Activated naive CD4-positive, alpha-beta T cell treated with anti-CD3 and anti-CD28 coated beads, Interleukin-2, amount 50 U/mL, for 72 hours (primary cell): ENCODE measurements around the gene PCBD1. TPM values are rescaled to one million over a fixed set of nuclear protein-coding genes. Genes with fewer than 3 reads are reported as not detected.

ENCODE experiments used
- ATAC-seq, 2 donors: fragments of 150-1000 bp; cut with Tn5 transposase; 2 replicates each; pipeline ENCODE4 v1.10.0; 2021; ENCODE audit warnings: mild to moderate bottlenecking in 2 of 2, moderate library complexity in 2 of 2
- DNase-seq, 2 donors: peaks; one replicate each; pipeline ENCODE4 v3.0.0; 2021 to 2022; ENCODE audit warnings: low spot score in 2 of 2
- H3K27ac Mint-ChIP-seq, 2 donors: one replicate each; pipeline ENCODE4 v1.8.0; 2022; ENCODE audit warnings: mild to moderate bottlenecking in 2 of 2, mixed read lengths in 2 of 2
- H3K36me3 Mint-ChIP-seq, 2 donors: one replicate each; pipeline ENCODE4 v1.8.0; 2022; ENCODE audit warnings: mixed read lengths in 2 of 2
- H3K9me3 Mint-ChIP-seq, 2 donors: one replicate each; pipeline ENCODE4 v1.8.0; 2022; ENCODE audit warnings: mixed read lengths in 2 of 2
- total RNA-seq, 2 donors: library from RNA; stranded (reverse); gene quantifications; one replicate each; pipeline ENCODE4 v1.2.3, GENCODE V29; 2022

The PCBD1 gene
- total RNA-seq, 2 donors from 2014 or later, result 22.3 to 52.5 TPM

DNA sequence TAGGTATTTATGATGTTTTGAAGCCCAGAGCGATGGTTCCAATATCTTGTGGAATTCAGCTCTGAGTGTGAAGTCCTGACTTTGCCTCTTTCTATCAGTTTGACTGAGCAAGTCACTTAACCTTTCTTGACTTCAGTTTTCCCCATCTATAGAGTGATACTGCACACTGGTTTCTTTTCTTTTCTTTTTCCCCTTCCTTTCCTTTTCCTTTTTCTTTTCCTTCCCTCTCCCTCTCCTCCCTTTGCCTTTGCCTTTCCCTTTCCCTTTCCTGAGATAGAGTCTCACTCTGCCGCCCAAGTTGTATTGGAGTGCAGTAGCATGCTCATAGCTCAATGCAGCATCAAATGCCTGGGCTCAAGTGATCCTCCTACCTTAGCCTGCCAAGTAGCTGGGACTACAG lies 52.0 kb downstream of the PCBD1 start:
- ATAC-seq (peak; percentile 28 to 39), DNase-seq (no peak)
- Mint-ChIP-seq H3K27ac (peak overlapping the region in 1 of 2 donors; percentile 45), H3K9me3 (no peaks in the 10 kb centered on the region), H3K36me3 (peaks cover 35 to 46% of the 10 kb centered on the region in 2 donors)

- no peak for ATAC-seq
- Mint-ChIP-seq H3K36me3 (peaks cover 41 to 49% of the 10 kb centered on the region in 2 donors), H3K9me3 (no peaks in the 10 kb centered on the region), H3K27ac (peak overlapping the region in 1 of 2 donors; percentile 75)
- DNase-seq, result no peak
These were observed 53.8 kb downstream of the PCBD1 start for GRCh38 chr10:70834441-70835151.

DNA sequence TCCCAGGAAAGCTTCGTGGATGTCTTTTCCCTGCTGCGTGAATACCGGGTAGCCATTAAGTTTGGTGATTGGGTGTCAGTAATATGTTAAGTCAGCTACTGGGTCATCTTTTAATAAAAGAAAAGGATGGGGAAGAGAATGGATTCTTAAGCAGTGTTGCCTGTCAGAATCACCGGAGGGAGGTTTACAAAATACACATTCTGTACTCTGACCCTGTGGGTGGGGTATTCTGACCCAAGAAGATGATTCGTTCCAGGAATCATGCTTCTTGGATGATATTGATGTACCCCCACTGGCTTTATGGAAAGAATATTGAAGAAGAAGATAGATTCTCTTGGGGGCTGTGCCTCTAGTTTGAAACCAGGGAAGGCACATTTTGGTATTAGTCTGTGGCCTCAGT lies 54.3 kb downstream of the PCBD1 start:
- peak overlapping the region in 1 of 2 donors; percentile 75 for H3K27ac Mint-ChIP-seq
- H3K9me3 Mint-ChIP-seq, result no peaks in the 10 kb centered on the region
- H3K36me3 Mint-ChIP-seq, result peaks cover 41 to 49% of the 10 kb centered on the region in 2 donors
- DNase-seq, result no peak
- ATAC-seq, result no peak

- DNase-seq (no peak), ATAC-seq (no peak)
- Mint-ChIP-seq H3K27ac (peak overlapping the region; percentile 68 to 75), H3K9me3 (no peaks in the 10 kb centered on the region), H3K36me3 (peaks cover 41 to 49% of the 10 kb centered on the region in 2 donors)
These were observed 54.8 kb downstream of the PCBD1 start for GRCh38 chr10:70833601-70834000.

Other genes with a start within 250 kb of the PCBD1 start
- under 1 TPM; 0.11 to 0.16 TPM for gene ADAMTS14, start 216.1 kb downstream of the PCBD1 start, total RNA-seq
- not detected for gene TBATA, start 103.2 kb downstream of the PCBD1 start, total RNA-seq
- gene SGPL1, start 72.6 kb downstream of the PCBD1 start, total RNA-seq, result 10 to 100 TPM; 21.8 to 23.9 TPM